Neuronal stem cell (in vitro differentiated cells): Measurements from ENCODE around the gene RBBP8NL.

Experiments used
- DNase-seq: peaks from one replicate; pipeline ENCODE4 v3.0.0-alpha.2; 2013; ENCODE audit warnings: low spot score
- H2AFZ ChIP-seq: one replicate; pipeline ENCODE4 v1.6.1; 2013; ENCODE audit warnings: mild to moderate bottlenecking, low read length, inconsistent platforms
- H2AK5ac ChIP-seq: 2 replicates; pipeline ENCODE4 v1.6.1; 2013; ENCODE audit warnings: low read depth, mild to moderate bottlenecking, inconsistent platforms, low read length, moderate library complexity, mixed read lengths
- H2BK120ac ChIP-seq: 2 replicates; pipeline ENCODE4 v1.6.1; 2013; ENCODE audit warnings: low read depth, mild to moderate bottlenecking, inconsistent platforms, low read length, moderate library complexity, mixed read lengths
- H2BK12ac ChIP-seq: one replicate; pipeline ENCODE4 v1.6.1; 2013; ENCODE audit warnings: low read length, inconsistent platforms
- H2BK15ac ChIP-seq: 2 replicates; pipeline ENCODE4 v1.6.1; 2013; ENCODE audit warnings: mild to moderate bottlenecking, low read length, inconsistent platforms, mixed read lengths
- H2BK5ac ChIP-seq: one replicate; pipeline ENCODE4 v1.6.1; 2013; ENCODE audit warnings: inconsistent platforms, mild to moderate bottlenecking, low read length, moderate library complexity
- H3K14ac ChIP-seq: one replicate; pipeline ENCODE4 v1.6.1; 2013; ENCODE audit warnings: low read length, inconsistent platforms
- H3K18ac ChIP-seq: 2 replicates; pipeline ENCODE4 v1.6.1; 2013; ENCODE audit warnings: low read length, inconsistent platforms
- H3K23ac ChIP-seq: 2 replicates; pipeline ENCODE4 v1.6.1; 2013; ENCODE audit warnings: low read depth, mild to moderate bottlenecking, mixed read lengths, low read length, inconsistent platforms; ENCODE audit not compliant: poor library complexity
- H3K27ac ChIP-seq: replicated peaks from 3 replicates; pipeline ENCODE4 v1.5.1; 2013; ENCODE audit warnings: low read length, inconsistent platforms
- H3K27me3 ChIP-seq, 3 experiments: 2 replicates each; pipeline ENCODE4 v1.6.1; 2013; ENCODE audit warnings: low read length in 3 of 3, mild to moderate bottlenecking in 2 of 3, inconsistent platforms in 1 of 3, low read depth in 1 of 3, mixed read lengths in 1 of 3, moderate library complexity in 1 of 3; ENCODE audit not compliant: control insufficient read depth in 3 of 3, insufficient read depth in 3 of 3
- H3K36me3 ChIP-seq, 2 donors: replicated peaks in 1 of 2; 2 replicates each; pipeline ENCODE4 v1.6.1; 2013; ENCODE audit warnings: low read length in 2 of 2; ENCODE audit not compliant: control insufficient read depth in 2 of 2, insufficient read depth in 2 of 2
- H3K4ac ChIP-seq: 2 replicates; pipeline ENCODE4 v1.6.1; 2013; ENCODE audit warnings: inconsistent platforms, mild to moderate bottlenecking, low read length, moderate library complexity
- H3K4me1 ChIP-seq, 2 donors: 1 replicate in 1 of 2; 2 replicates in 1 of 2; pipeline ENCODE4 v1.6.1; 2013; ENCODE audit warnings: low read length in 2 of 2, low read depth in 1 of 2; ENCODE audit not compliant: control insufficient read depth in 2 of 2, insufficient read depth in 1 of 2
- H3K4me2 ChIP-seq: one replicate; pipeline ENCODE4 v1.6.1; 2013; ENCODE audit warnings: mild to moderate bottlenecking, low read length, inconsistent platforms; ENCODE audit not compliant: insufficient read depth, poor library complexity, severe bottlenecking
- H3K4me3 ChIP-seq, 2 donors: 2 replicates each; pipeline ENCODE4 v1.5.1; 2013; ENCODE audit warnings: low read length in 2 of 2, mild to moderate bottlenecking in 2 of 2, inconsistent platforms in 1 of 2, moderate library complexity in 1 of 2
- H3K79me1 ChIP-seq: one replicate; pipeline ENCODE4 v1.6.1; 2013; ENCODE audit warnings: low read depth, mild to moderate bottlenecking, inconsistent platforms, low read length, moderate library complexity
- H3K9ac ChIP-seq: one replicate; pipeline ENCODE4 v1.6.1; 2013; ENCODE audit warnings: mild to moderate bottlenecking, low read depth, low read length, inconsistent platforms; ENCODE audit not compliant: poor library complexity
- H3K9me3 ChIP-seq, 2 donors: replicated peaks in 1 of 2; 2 replicates each; pipeline versions ENCODE3 to v1.6.1; 2013; ENCODE audit warnings: low read length in 2 of 2, mild to moderate bottlenecking in 2 of 2, inconsistent platforms in 1 of 2, low read depth in 1 of 2, mixed read lengths in 1 of 2, moderate library complexity in 1 of 2; ENCODE audit not compliant: control insufficient read depth in 2 of 2, insufficient read depth in 1 of 2
- H4K8ac ChIP-seq: one replicate; pipeline ENCODE4 v1.6.1; 2013; ENCODE audit warnings: low read depth, mild to moderate bottlenecking, inconsistent platforms, low read length, moderate library complexity
- H4K91ac ChIP-seq: one replicate; pipeline ENCODE4 v1.6.1; 2013; ENCODE audit warnings: low read length, low read depth, mild to moderate bottlenecking, inconsistent platforms; ENCODE audit not compliant: poor library complexity
- WGBS, 2 donors: extraction: QIAGEN DNeasy Blood & Tissue Kit; methylation state at CpG; one replicate each; pipeline ENCODE4 v1.1.7; 2013; ENCODE audit warnings: missing lambda C conversion rate in 2 of 2, mixed read lengths in 1 of 2; ENCODE audit not compliant: insufficient read length in 2 of 2, insufficient replicate concordance in 1 of 2; ENCODE audit errors: extremely low coverage in 2 of 2; 5-methylcytosine and 5-hydroxymethylcytosine counted together

Gene RBBP8NL

GRCh38 chr20:62469352-62469751 is 42.0 kb upstream of the RBBP8NL start:
- Histone ChIP-seq H2BK12ac (no peak overlapping the region), H3K9ac (no peak overlapping the region), H4K91ac (no peak overlapping the region), H2AK5ac (no peak overlapping the region), H3K14ac (peak overlapping the region; percentile 10), H3K18ac (no peak overlapping the region), H3K23ac (no peak overlapping the region), H2BK15ac (peak overlapping the region; percentile 79), H2AFZ (no peak overlapping the region), H4K8ac (no peak overlapping the region), H3K27me3 (peaks cover 0 to 87% (median 25%) of the 10 kb centered on the region in 3 experiments), H3K9me3 (no peaks in the 10 kb centered on the region), H3K4me1 (peaks cover 0 to 6% of the 10 kb centered on the region in 2 donors), H3K27ac (no peak overlapping the region), H3K4me3 (no peak overlapping the region), H2BK120ac (no peak overlapping the region), H3K79me1 (no peaks in the 10 kb centered on the region), H3K4me2 (no peak overlapping the region), H3K36me3 (no peaks in the 10 kb centered on the region), H2BK5ac (no peak overlapping the region), H3K4ac (no peak overlapping the region)
- no peak for DNase-seq
- no CpG with 5 or more reads among the region's 17 CpGs for WGBS, 2 donors

- no peak overlapping the region for H4K91ac ChIP-seq
- no peak overlapping the region for H4K8ac ChIP-seq
- peak overlapping the region; percentile 10 for H2BK12ac ChIP-seq
- peak overlapping the region; percentile 91 for H2BK15ac ChIP-seq
- no peaks in the 10 kb centered on the region for H3K36me3 ChIP-seq
- H3K79me1 ChIP-seq = no peaks in the 10 kb centered on the region
- peaks cover 0 to 87% (median 5%) of the 10 kb centered on the region in 3 experiments for H3K27me3 ChIP-seq
- no peak overlapping the region for H3K23ac ChIP-seq
- WGBS, 2 donors = no CpG with 5 or more reads among the region's 19 CpGs
- peak overlapping the region; percentile 2 for H3K14ac ChIP-seq
- peak overlapping the region; percentile 80 for H3K18ac ChIP-seq
- peak overlapping the region; percentile 53 for H2BK5ac ChIP-seq
- H3K4ac ChIP-seq = no peak overlapping the region
- no peak overlapping the region for H3K27ac ChIP-seq
- H2AK5ac ChIP-seq = peak overlapping the region; percentile 14
- H3K9me3 ChIP-seq = no peaks in the 10 kb centered on the region
- H3K4me1 ChIP-seq = peaks cover 0 to 3% of the 10 kb centered on the region in 2 donors
- H3K4me2 ChIP-seq = no peak overlapping the region
- no peak overlapping the region for H3K4me3 ChIP-seq
- no peak for DNase-seq
- H2BK120ac ChIP-seq = peak overlapping the region; percentile 16
- H2AFZ ChIP-seq = no peak overlapping the region
- no peak overlapping the region for H3K9ac ChIP-seq
Measured at GRCh38 chr20:62466806-62467537, 39.6 kb upstream of the RBBP8NL start.

GRCh38 chr20:62466072-62466760 is 38.9 kb upstream of the RBBP8NL start:
- Histone ChIP-seq H3K4me1 (peaks cover 0 to 3% of the 10 kb centered on the region in 2 donors), H3K4me3 (no peak overlapping the region), H3K23ac (no peak overlapping the region), H2AFZ (no peak overlapping the region), H2BK15ac (peak overlapping the region; percentile 91), H2BK5ac (peak overlapping the region; percentile 75), H3K36me3 (no peaks in the 10 kb centered on the region), H3K14ac (peak overlapping the region; percentile 6), H3K27ac (no peak overlapping the region), H3K27me3 (peaks cover 0 to 87% (median 5%) of the 10 kb centered on the region in 3 experiments), H4K8ac (no peak overlapping the region), H3K79me1 (no peaks in the 10 kb centered on the region), H2BK12ac (peak overlapping the region; percentile 58), H2BK120ac (no peak overlapping the region), H3K9ac (no peak overlapping the region), H3K4ac (no peak overlapping the region), H2AK5ac (no peak overlapping the region), H3K9me3 (no peaks in the 10 kb centered on the region), H4K91ac (no peak overlapping the region), H3K4me2 (no peak overlapping the region), H3K18ac (peak overlapping the region; percentile 80)
- no CpG with 5 or more reads among the region's 48 CpGs for WGBS, 2 donors
- DNase-seq = no peak

GRCh38 chr20:62464990-62465389 is 37.7 kb upstream of the RBBP8NL start:
- H3K4me2 ChIP-seq = no peak overlapping the region
- no peak overlapping the region for H3K4me3 ChIP-seq
- no peak overlapping the region for H2BK120ac ChIP-seq
- H2BK5ac ChIP-seq = no peak overlapping the region
- H3K9me3 ChIP-seq = no peaks in the 10 kb centered on the region
- H4K91ac ChIP-seq = no peak overlapping the region
- peak overlapping the region; percentile 74 for H2AK5ac ChIP-seq
- WGBS, 2 donors = no CpG with 5 or more reads among the region's 10 CpGs
- H2BK15ac ChIP-seq = peak overlapping the region; percentile 58
- H3K36me3 ChIP-seq = no peaks in the 10 kb centered on the region
- H3K18ac ChIP-seq = no peak overlapping the region
- H3K4ac ChIP-seq = no peak overlapping the region
- H3K14ac ChIP-seq = no peak overlapping the region
- no peak overlapping the region for H2BK12ac ChIP-seq
- no peak overlapping the region for H4K8ac ChIP-seq
- no peaks in the 10 kb centered on the region for H3K79me1 ChIP-seq
- DNase-seq = no peak
- H3K23ac ChIP-seq = no peak overlapping the region
- no peak overlapping the region for H3K9ac ChIP-seq
- peaks cover 0 to 3% of the 10 kb centered on the region in 2 donors for H3K4me1 ChIP-seq
- H3K27me3 ChIP-seq = peaks cover 0 to 85% (median 0%) of the 10 kb centered on the region in 3 experiments
- H2AFZ ChIP-seq = no peak overlapping the region
- H3K27ac ChIP-seq = no peak overlapping the region
